ENCODE measurements around the gene TASP1.

DNA sequence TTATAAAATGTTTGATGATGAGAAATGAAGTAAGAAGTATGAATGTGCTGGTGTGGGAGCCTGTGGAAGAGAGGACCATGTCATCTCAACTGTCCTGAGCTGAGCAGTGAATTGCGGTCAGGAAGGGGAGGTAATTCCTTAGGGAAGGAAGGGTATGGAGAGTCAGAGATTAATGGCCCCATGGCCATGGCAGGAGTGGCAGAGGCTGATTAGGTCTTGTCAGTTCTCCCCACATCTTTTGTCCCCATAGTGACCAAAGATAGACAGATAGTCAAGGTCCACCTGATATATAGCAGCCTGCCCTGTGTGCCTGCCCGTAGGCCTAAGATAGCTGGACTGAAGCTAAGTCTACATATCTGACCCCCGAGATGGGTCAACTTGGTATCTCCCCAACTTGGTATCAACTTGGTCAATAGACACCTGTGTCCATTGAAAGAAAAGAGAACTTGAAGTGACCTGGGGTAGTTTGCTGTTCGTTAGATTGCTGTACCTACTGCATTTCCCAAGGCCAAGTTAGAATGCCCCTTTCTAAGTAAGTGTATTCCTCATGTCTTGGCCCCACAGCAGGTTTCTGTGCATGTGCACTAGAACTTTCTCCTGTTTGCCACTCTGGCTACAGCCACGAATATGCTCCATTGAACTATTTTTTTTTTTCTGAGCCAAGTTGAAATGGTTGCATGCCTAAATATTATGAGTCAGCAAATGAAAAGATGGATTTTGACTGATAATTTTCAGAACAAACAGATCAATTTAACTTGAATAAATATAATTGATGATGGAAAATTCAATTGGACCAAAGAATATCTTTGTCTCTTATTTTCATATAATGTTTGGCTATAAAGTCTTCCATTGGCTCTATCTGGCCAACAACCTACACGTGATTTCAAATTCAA is 274.2 kb downstream of the TASP1 start:
- TF ChIP-seq, protein P1, sequence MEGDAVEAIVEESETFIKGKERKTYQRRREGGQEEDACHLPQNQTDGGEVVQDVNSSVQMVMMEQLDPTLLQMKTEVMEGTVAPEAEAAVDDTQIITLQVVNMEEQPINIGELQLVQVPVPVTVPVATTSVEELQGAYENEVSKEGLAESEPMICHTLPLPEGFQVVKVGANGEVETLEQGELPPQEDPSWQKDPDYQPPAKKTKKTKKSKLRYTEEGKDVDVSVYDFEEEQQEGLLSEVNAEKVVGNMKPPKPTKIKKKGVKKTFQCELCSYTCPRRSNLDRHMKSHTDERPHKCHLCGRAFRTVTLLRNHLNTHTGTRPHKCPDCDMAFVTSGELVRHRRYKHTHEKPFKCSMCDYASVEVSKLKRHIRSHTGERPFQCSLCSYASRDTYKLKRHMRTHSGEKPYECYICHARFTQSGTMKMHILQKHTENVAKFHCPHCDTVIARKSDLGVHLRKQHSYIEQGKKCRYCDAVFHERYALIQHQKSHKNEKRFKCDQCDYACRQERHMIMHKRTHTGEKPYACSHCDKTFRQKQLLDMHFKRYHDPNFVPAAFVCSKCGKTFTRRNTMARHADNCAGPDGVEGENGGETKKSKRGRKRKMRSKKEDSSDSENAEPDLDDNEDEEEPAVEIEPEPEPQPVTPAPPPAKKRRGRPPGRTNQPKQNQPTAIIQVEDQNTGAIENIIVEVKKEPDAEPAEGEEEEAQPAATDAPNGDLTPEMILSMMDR (conservative IDR thresholded peaks at IDR 0.05) = no peak
- no peak for TF ChIP-seq EZH2 (IDR thresholded peaks at IDR 0.05; ENCODE audit: low read depth)

All from PC-9 (cell line).